GM18858 (cell line): ENCODE results near the gene KAZALD1.

Experiments used
- ATAC-seq: cut with Tn5 transposase; IDR thresholded peaks from one replicate; pipeline ENCODE4 v1.9.1; 2021; ENCODE audit not compliant: unreplicated experiment

The KAZALD1 gene

GRCh38 chr10:101091546-101092290 lies 29.9 kb downstream of the KAZALD1 start:
- ATAC-seq = no peak

GRCh38 chr10:101092881-101093354 lies 31.1 kb downstream of the KAZALD1 start:
- no peak for ATAC-seq

- ATAC-seq = no peak
Measured at GRCh38 chr10:101094121-101094879, 32.5 kb downstream of the KAZALD1 start.

GRCh38 chr10:101095004-101095403 lies 33.2 kb downstream of the KAZALD1 start:
- ATAC-seq = no peak

- ATAC-seq = no peak
Measured at GRCh38 chr10:101095550-101096213, 33.9 kb downstream of the KAZALD1 start.

GRCh38 chr10:101096378-101096777 lies 34.6 kb downstream of the KAZALD1 start:
- ATAC-seq = no peak

- ATAC-seq = no peak
Measured at GRCh38 chr10:101097881-101098280, 36.1 kb downstream of the KAZALD1 start.

GRCh38 chr10:101099901-101100300 lies 38.1 kb downstream of the KAZALD1 start:
- ATAC-seq = no peak

GRCh38 chr10:101101372-101101881 lies 39.6 kb downstream of the KAZALD1 start:
- ATAC-seq = no peak

GRCh38 chr10:101103430-101103829 lies 41.6 kb downstream of the KAZALD1 start:
- no peak for ATAC-seq

GRCh38 chr10:101106351-101106750 lies 44.6 kb downstream of the KAZALD1 start:
- no peak for ATAC-seq

- no peak for ATAC-seq
Measured at GRCh38 chr10:101107771-101108170, 46.0 kb downstream of the KAZALD1 start.

GRCh38 chr10:101110856-101111523 lies 49.2 kb downstream of the KAZALD1 start:
- no peak for ATAC-seq

- no peak for ATAC-seq
Measured at GRCh38 chr10:101111547-101111946, 49.8 kb downstream of the KAZALD1 start.

- no peak for ATAC-seq
Measured at GRCh38 chr10:101112799-101113594, 51.2 kb downstream of the KAZALD1 start.

GRCh38 chr10:101113890-101114403 lies 52.2 kb downstream of the KAZALD1 start:
- no peak for ATAC-seq

GRCh38 chr10:101114646-101115045 lies 52.9 kb downstream of the KAZALD1 start:
- ATAC-seq = no peak
